Stomach (tissue), 4 donors: ENCODE results near the gene NCAPD2.

Experiments used
- CTCF ChIP-seq, 7 experiments: fragments of 450-650 bp in 4 of 7; fragments of 200-600 bp in 3 of 7; sonication (generic) in 3 of 7; IDR thresholded peaks; one replicate each; pipeline ENCODE4 v1.5.1; 2016 to 2019; ENCODE audit warnings: antibody characterized with exemption in 7 of 7, control low read depth in 2 of 7, mild to moderate bottlenecking in 1 of 7
- POLR2A ChIP-seq, 4 donors: fragments of 450-650 bp; IDR thresholded peaks; one replicate each; pipeline ENCODE4 v1.6.1; 2016; ENCODE audit warnings: antibody characterized with exemption in 4 of 4, control low read depth in 2 of 4, mild to moderate bottlenecking in 1 of 4, moderate library complexity in 1 of 4

- TF ChIP-seq CTCF (IDR thresholded peaks at IDR 0.05) (no peak), POLR2A (IDR thresholded peaks at IDR 0.05) (no peak)
Observed at GRCh38 chr12:6532051-6532926, 38.4 kb downstream of the NCAPD2 start.
